ACC112 (cell line): ENCODE measurements around the gene YBX3.
A peak's percentile ranks its signal among the peaks of the same experiment; 100 is the strongest.

ENCODE experiments used
- H2AFZ ChIP-seq: fragments of 200-600 bp; sonication (generic); one replicate; pipeline ENCODE4 v1.6.0; 2017; ENCODE audit warnings: antibody characterized with exemption, low read length; ENCODE audit not compliant: unreplicated experiment
- H3K27ac ChIP-seq: fragments of 200-600 bp; sonication (generic); 2 replicates; pipeline ENCODE4 v1.5.1; 2014; ENCODE audit warnings: low read depth, mild to moderate bottlenecking, antibody characterized with exemption, low read length, moderate library complexity
- H3K27me3 ChIP-seq: fragments of 200-600 bp; sonication (generic); 2 replicates; pipeline ENCODE4 v1.6.1; 2014; ENCODE audit warnings: mild to moderate bottlenecking, antibody characterized with exemption, low read length, moderate library complexity, mixed read lengths; ENCODE audit not compliant: insufficient read depth
- H3K36me3 ChIP-seq: fragments of 200-600 bp; sonication (generic); 2 replicates; pipeline ENCODE4 v1.6.1; 2016; ENCODE audit warnings: mild to moderate bottlenecking, antibody characterized with exemption, low read length, moderate library complexity, mixed read lengths; ENCODE audit not compliant: insufficient read depth
- H3K4me1 ChIP-seq: fragments of 200-600 bp; sonication (generic); one replicate; pipeline ENCODE4 v1.6.1; 2016; ENCODE audit warnings: low read length, mixed read lengths; ENCODE audit not compliant: insufficient read depth, unreplicated experiment, control insufficient read depth
- H3K4me3 ChIP-seq: fragments of 200-600 bp; sonication (generic); 2 replicates; pipeline ENCODE4 v1.5.1; 2014; ENCODE audit warnings: mild to moderate bottlenecking, low read depth, low read length
- H3K79me2 ChIP-seq: fragments of 200-600 bp; sonication (generic); one replicate; pipeline ENCODE4 v1.6.0; 2016; ENCODE audit warnings: low read length; ENCODE audit not compliant: control insufficient read depth, unreplicated experiment, insufficient read depth

YBX3 gene

DNA sequence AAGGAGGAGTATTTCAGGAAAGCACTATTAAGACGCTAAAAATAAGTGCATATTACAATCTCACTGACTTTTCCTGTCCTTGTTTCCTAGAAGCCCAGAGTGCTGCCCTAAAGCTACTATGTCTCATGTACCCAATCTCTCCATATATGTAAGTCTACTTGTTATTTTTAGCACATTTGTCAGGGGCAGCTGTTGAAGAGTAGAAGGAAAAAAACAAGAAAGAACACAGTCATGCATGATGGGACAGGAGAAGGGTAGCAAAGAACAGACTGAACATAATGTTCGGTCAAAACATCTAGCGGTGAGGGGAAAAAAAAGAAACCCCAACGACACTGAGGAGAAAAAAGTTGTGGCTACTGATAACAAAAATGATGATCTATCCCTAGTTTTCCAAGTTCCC is 14.3 kb downstream of the YBX3 start:
- H3K4me1 ChIP-seq = no peaks in the 10 kb centered on the region
- peaks cover 38% of the 10 kb centered on the region for H3K79me2 ChIP-seq
- H2AFZ ChIP-seq = no peak overlapping the region
- no peaks in the 10 kb centered on the region for H3K27me3 ChIP-seq
- no peak overlapping the region for H3K4me3 ChIP-seq
- H3K27ac ChIP-seq = no peak overlapping the region
- peaks cover 65% of the 10 kb centered on the region for H3K36me3 ChIP-seq

DNA sequence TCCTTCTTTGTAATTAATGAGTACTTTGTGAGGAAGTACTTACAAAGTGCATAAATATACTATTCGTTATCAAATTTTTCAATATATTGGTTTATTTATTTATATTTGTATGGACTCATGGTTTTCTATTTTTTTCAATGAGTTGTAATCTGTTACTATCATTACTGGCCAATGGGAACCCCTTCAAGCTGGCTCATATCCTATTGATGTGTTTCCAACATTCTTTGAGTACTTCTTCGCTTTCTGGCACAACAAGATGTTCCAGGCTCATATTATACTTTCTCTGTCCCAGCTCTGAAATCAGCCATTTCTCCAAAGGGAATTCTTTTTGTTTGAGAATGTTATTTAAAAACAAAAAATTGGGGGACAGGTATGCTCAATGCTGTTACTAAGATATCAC is 17.5 kb downstream of the YBX3 start:
- H3K36me3 ChIP-seq = peaks cover 55% of the 10 kb centered on the region
- H3K79me2 ChIP-seq = peaks cover 24% of the 10 kb centered on the region
- no peak overlapping the region for H3K4me3 ChIP-seq
- no peaks in the 10 kb centered on the region for H3K27me3 ChIP-seq
- H3K27ac ChIP-seq = no peak overlapping the region
- H2AFZ ChIP-seq = no peak overlapping the region
- peaks cover 4% of the 10 kb centered on the region for H3K4me1 ChIP-seq

DNA sequence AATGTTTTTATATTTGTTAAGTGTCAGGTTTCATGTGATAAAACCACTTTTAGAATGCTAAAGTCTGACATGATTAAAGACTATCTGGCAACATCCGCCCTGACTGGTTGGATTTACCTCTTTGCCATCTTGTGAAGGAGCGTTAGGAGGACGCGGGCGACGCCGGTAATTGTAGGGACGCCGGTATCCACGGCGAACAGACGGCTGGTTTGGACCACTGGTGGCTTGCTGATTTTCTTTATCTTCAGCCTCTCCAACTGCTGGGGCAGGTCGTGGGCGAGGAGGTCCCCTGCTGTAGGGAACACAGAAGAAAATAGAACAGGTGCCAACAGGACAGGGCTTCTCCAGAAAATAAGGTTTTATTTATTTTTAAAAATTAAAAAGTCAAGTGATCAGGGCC is 21.3 kb downstream of the YBX3 start:
- no peaks in the 10 kb centered on the region for H3K27me3 ChIP-seq
- H2AFZ ChIP-seq = no peak overlapping the region
- H3K4me3 ChIP-seq = 0 out of 2 replicates have a peak overlapping the region, but pooled peaks have one; percentile 18
- H3K79me2 ChIP-seq = peaks cover 4% of the 10 kb centered on the region
- H3K27ac ChIP-seq = peak overlapping the region; percentile 35; the same call in 1 of the 2 replicates
- H3K36me3 ChIP-seq = peaks cover 37% of the 10 kb centered on the region
- H3K4me1 ChIP-seq = peaks cover 4% of the 10 kb centered on the region

GRCh38 chr12:10701131-10701681 is 21.9 kb downstream of the YBX3 start:
- 0 out of 2 replicates have a peak overlapping the region, but pooled peaks have one; percentile 18 for H3K4me3 ChIP-seq

DNA sequence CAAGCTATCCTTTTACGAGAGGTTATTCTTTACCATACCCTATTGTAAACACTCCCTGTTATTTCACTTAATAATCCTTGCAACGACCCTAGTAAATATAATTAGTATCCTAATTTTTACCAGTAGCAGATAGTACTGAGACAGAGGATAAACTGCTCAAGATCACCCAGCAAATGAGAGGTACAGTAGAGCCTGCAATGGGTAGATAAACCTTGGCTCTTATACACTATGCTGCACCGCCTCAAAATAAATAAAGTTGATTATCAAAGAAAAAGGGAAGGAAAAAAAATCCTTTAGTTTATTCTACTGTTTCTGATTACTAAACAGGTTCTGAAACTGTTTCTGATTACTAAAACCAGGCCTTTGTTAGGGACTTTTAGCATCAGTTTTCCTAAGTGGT is 22.5 kb downstream of the YBX3 start:
- no peak overlapping the region for H3K4me3 ChIP-seq
- H3K27me3 ChIP-seq = no peaks in the 10 kb centered on the region
- peaks cover 4% of the 10 kb centered on the region for H3K4me1 ChIP-seq
- H3K36me3 ChIP-seq = peaks cover 33% of the 10 kb centered on the region
- H3K79me2 ChIP-seq = no peaks in the 10 kb centered on the region
- no peak overlapping the region for H2AFZ ChIP-seq
- H3K27ac ChIP-seq = no peak overlapping the region

More at GRCh38 chr12:10701131-10701681, 21.9 kb downstream of the YBX3 start:
- peaks cover 3% of the 10 kb centered on the region for H3K79me2 ChIP-seq
- H3K4me1 ChIP-seq = peaks cover 4% of the 10 kb centered on the region
- peak overlapping the region; percentile 35; the same call in 1 of the 2 replicates for H3K27ac ChIP-seq
- no peak overlapping the region for H2AFZ ChIP-seq
- H3K27me3 ChIP-seq = no peaks in the 10 kb centered on the region
- H3K36me3 ChIP-seq = peaks cover 37% of the 10 kb centered on the region

DNA sequence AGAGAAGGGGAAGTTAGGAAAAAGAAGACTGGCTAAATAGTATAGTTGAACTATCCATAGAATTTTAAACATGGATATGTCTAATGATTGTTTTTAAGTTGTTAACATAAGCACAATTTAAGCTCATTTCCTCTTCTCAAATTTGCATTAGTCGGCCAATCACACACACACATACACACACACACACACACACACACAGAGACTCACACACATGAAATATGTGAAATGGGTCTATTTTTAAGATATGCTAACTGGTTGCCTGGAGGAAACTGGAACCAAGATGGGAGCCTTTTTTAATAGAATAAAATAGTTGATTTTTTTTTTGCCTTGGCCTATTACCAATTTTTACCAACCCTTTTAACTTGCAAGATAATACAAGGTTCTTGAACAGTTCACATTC is 25.3 kb downstream of the YBX3 start:
- no peak overlapping the region for H3K27ac ChIP-seq
- no peak overlapping the region for H3K4me3 ChIP-seq
- H3K27me3 ChIP-seq = no peaks in the 10 kb centered on the region
- peaks cover 4% of the 10 kb centered on the region for H3K4me1 ChIP-seq
- H3K36me3 ChIP-seq = peaks cover 36% of the 10 kb centered on the region
- H3K79me2 ChIP-seq = no peaks in the 10 kb centered on the region
- no peak overlapping the region for H2AFZ ChIP-seq

DNA sequence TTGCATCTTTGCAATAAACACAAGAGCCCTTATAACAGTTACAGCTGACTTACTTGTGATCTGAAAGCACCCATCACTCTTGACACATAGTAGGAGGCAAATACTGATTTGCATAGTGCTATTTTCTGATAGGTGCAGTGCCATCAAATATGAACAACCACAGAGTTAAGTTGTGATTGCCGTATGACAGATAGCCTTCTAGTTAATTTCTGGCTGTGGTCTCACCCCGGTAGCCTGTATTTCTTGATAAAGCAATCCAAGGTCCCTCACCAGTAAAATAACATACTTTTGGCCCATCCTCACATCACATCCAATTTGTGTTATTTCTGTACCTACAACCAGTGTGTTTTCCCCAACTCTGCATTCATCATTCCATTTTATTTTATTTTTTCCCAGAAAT is 26.0 kb downstream of the YBX3 start:
- Histone ChIP-seq H3K4me3 (no peak overlapping the region), H2AFZ (no peak overlapping the region), H3K79me2 (no peaks in the 10 kb centered on the region), H3K27ac (no peak overlapping the region), H3K4me1 (peaks cover 4% of the 10 kb centered on the region), H3K27me3 (no peaks in the 10 kb centered on the region), H3K36me3 (peaks cover 36% of the 10 kb centered on the region)

DNA sequence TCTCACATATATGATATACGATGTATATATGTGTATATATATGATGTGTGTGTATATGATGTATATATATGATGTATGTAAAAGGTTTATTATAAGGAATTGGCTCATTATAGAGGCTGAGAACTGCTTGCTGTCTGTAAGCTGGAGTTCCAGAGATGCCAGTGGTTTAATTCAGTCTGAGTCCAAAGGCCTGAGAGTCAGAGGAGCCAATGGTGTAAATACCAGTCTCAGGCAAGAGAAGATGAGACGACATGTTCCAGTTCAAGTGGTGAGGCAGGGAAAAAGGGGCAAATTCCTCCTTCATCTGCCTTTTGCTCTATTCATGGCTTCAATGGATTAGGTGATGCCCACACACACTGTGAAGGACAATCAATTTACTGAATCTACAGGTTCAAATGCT is 32.2 kb downstream of the YBX3 start:
- Histone ChIP-seq H3K4me3 (no peak overlapping the region), H3K4me1 (no peaks in the 10 kb centered on the region), H3K27ac (no peak overlapping the region), H2AFZ (no peak overlapping the region), H3K27me3 (no peaks in the 10 kb centered on the region), H3K79me2 (no peaks in the 10 kb centered on the region), H3K36me3 (peaks cover 7% of the 10 kb centered on the region)

- no peaks in the 10 kb centered on the region for H3K27me3 ChIP-seq
- no peaks in the 10 kb centered on the region for H3K4me1 ChIP-seq
- H3K4me3 ChIP-seq = no peak overlapping the region
- no peak overlapping the region for H2AFZ ChIP-seq
- no peaks in the 10 kb centered on the region; the same call in 1 of the 2 replicates for H3K36me3 ChIP-seq
- H3K79me2 ChIP-seq = no peaks in the 10 kb centered on the region
- no peak overlapping the region for H3K27ac ChIP-seq
Measured at GRCh38 chr12:10689146-10689545, 34.0 kb downstream of the YBX3 start.

- Histone ChIP-seq H3K27me3 (no peaks in the 10 kb centered on the region), H3K79me2 (no peaks in the 10 kb centered on the region), H2AFZ (no peak overlapping the region), H3K4me1 (no peaks in the 10 kb centered on the region), H3K36me3 (no peaks in the 10 kb centered on the region; the same call in 1 of the 2 replicates), H3K4me3 (no peak overlapping the region), H3K27ac (no peak overlapping the region)
Measured at GRCh38 chr12:10688042-10688441, 35.1 kb downstream of the YBX3 start.

DNA sequence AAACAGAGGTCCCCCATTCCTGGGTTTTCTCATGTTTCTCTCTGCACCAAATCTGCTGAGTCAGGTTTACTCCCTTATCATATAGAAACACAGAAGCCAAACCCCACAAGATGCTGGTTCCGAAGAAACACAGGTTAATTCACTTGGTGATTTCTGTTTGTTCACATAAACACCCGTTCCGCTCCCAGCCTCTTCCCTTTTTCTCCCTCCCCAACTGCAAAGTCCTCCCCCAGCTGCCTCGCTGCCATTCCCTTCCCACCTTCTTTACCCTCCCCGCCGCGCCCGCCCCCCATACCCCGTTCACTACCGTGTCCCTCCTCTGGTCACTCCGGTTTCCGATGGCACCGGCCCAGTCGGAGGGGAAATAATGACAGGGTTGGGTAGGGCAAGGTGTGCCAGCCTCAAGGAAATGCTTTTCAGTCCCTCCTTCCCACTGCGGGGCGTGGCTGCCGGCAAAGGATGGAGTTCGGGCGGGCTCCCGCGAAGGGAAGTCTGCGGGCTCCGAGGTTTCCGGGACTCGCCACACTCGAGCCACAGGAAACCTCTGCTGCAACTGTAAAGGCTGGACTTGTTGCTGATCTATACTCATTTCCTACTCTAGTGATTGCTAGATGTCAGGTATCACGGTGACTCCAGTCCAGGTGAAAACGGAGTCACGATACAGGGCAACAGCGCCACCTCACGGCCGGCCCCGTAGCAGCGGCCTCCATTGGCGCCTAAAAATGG is 49.3 kb downstream of the YBX3 start, which contains the start of gene STYK1:
TSS of gene STYK1 (minus strand) at position 394 of the 726 bp plus-strand sequence. CDS start 39,434 bp downstream, outside the sequence.
- peak within 1 kb of the TSS; percentile 94 for H2AFZ ChIP-seq

More for the DNA sequence above, 49.3 kb downstream of the YBX3 start, which contains the start of gene STYK1:
- H3K27me3 ChIP-seq = no peaks in the 10 kb centered on the region
- H3K79me2 ChIP-seq = no peaks in the 10 kb centered on the region
- H3K4me3 ChIP-seq = peak within 1 kb of the TSS; percentile 92
- H3K36me3 ChIP-seq = no peaks in the 10 kb centered on the region
- H3K27ac ChIP-seq = no peak within 1 kb of the TSS
- H3K4me1 ChIP-seq = peaks cover 7% of the 10 kb centered on the region
